C4-2B (cell line): Measurements from ENCODE around the gene CFB.
"Not testable (repeated sequence)": the region's sequence is repeated elsewhere in the genome, so short reads cannot be mapped to it uniquely, and the experiment has no call there.

ENCODE experiments used
- H3K27ac ChIP-seq: fragments of 450-650 bp; 2 replicates; pipeline ENCODE4 v1.5.1; 2017
- CTCF ChIP-seq: fragments of 450-650 bp; conservative IDR thresholded peaks from 2 replicates; pipeline ENCODE4 v1.5.1; 2017; ENCODE audit warnings: mild to moderate bottlenecking
- ZFX ChIP-seq: fragments of 450-650 bp; IDR thresholded peaks from 2 replicates; pipeline ENCODE4 v1.6.1; 2017

The CFB gene

GRCh38 chr6:31919624-31920303 lies 26.1 kb upstream of the CFB start:
- H3K27ac ChIP-seq = peak overlapping the region; percentile 75
- TF ChIP-seq ZFX (no peak), CTCF (no peak)

GRCh38 chr6:31920811-31921210 lies 25.1 kb upstream of the CFB start:
- peak overlapping the region; percentile 75 for H3K27ac ChIP-seq
- TF ChIP-seq CTCF (no peak), ZFX (no peak)

- TF ChIP-seq CTCF (no peak), ZFX (no peak)
- no peak overlapping the region for H3K27ac ChIP-seq
These were observed 23.0 kb upstream of the CFB start for GRCh38 chr6:31922942-31923341.

- no peak for TF ChIP-seq CTCF
- TF ChIP-seq ZFX = no peak
- H3K27ac ChIP-seq = no peak within 1 kb of the TSS
These were observed 18.5 kb upstream of the CFB start, which contains the start of gene C2 for GRCh38 chr6:31927242-31927862. Gene C2 (plus strand): TSS chr6:31927717. CDS start chr6:31927753, 36 bp downstream.

- TF ChIP-seq ZFX = no peak
- no peak for TF ChIP-seq CTCF
- no peak overlapping the region for H3K27ac ChIP-seq
These were observed 17.8 kb upstream of the CFB start for GRCh38 chr6:31927863-31928671.

- no peak overlapping the region for H3K27ac ChIP-seq
- no peak for TF ChIP-seq CTCF
- TF ChIP-seq ZFX = no peak
These were observed 17.3 kb upstream of the CFB start for GRCh38 chr6:31928672-31928939.

- TF ChIP-seq CTCF (no peak), ZFX (no peak)
- H3K27ac ChIP-seq = no peak overlapping the region
These were observed 14.9 kb upstream of the CFB start for GRCh38 chr6:31930962-31931361.

GRCh38 chr6:31932137-31932536 lies 13.8 kb upstream of the CFB start:
- not testable (repeated sequence) for H3K27ac ChIP-seq
